ENCODE data around the gene ATP5IF1.

Gene ATP5IF1

GRCh38 chr1:28209700-28210099 lies 26.2 kb upstream of the ATP5IF1 start:
- TF ChIP-seq CTCF (IDR thresholded peaks at IDR 0.05; ENCODE audit: low read depth, low read length) = no peak

GRCh38 chr1:28213315-28213714 lies 22.6 kb upstream of the ATP5IF1 start:
- TF ChIP-seq CTCF (IDR thresholded peaks at IDR 0.05; ENCODE audit: low read depth, low read length) = no peak
- no peak overlapping the region for H3K4me3 ChIP-seq (ENCODE audit: low read depth, low read length)

More at GRCh38 chr1:28209700-28210099, 26.2 kb upstream of the ATP5IF1 start:
- no peak overlapping the region for H3K4me3 ChIP-seq (ENCODE audit: low read depth, low read length)

- no peak overlapping the region for H3K4me3 ChIP-seq (ENCODE audit: low read depth, low read length)
- TF ChIP-seq CTCF (IDR thresholded peaks at IDR 0.05; ENCODE audit: low read depth, low read length) = no peak
Measured at GRCh38 chr1:28229089-28229488, 6.8 kb upstream of the ATP5IF1 start.

GRCh38 chr1:28229996-28230395 lies 5.9 kb upstream of the ATP5IF1 start:
- TF ChIP-seq CTCF (IDR thresholded peaks at IDR 0.05; ENCODE audit: low read depth, low read length) = no peak
- no peak overlapping the region for H3K4me3 ChIP-seq (ENCODE audit: low read depth, low read length)

- TF ChIP-seq CTCF (IDR thresholded peaks at IDR 0.05; ENCODE audit: low read depth, low read length) = no peak
- H3K4me3 ChIP-seq (ENCODE audit: low read depth, low read length) = peak within 1 kb of the TSS; percentile 84
Measured at GRCh38 chr1:28232558-28233263, 3.2 kb upstream of the ATP5IF1 start, which contains the start of gene DNAJC8. DNAJC8 (minus strand) TSS chr1:28233029; CDS start chr1:28232998, 31 bp downstream.

GRCh38 chr1:28233264-28233606 lies 2.7 kb upstream of the ATP5IF1 start:
- no peak overlapping the region for H3K4me3 ChIP-seq (ENCODE audit: low read depth, low read length)
- no peak for TF ChIP-seq CTCF (IDR thresholded peaks at IDR 0.05; ENCODE audit: low read depth, low read length)

- peak overlapping the region; percentile 80 for H3K4me3 ChIP-seq (ENCODE audit: low read depth, low read length)
- no peak for TF ChIP-seq CTCF (IDR thresholded peaks at IDR 0.05; ENCODE audit: low read depth, low read length)
Measured at GRCh38 chr1:28236656-28237322, 865 bp downstream of the ATP5IF1 start.

Measured in WI38 (cell line).